Neural cell (in vitro differentiated cells): ENCODE data around the gene NRG2. TPM values are rescaled to one million over a fixed set of nuclear protein-coding genes. Genes with fewer than 3 reads are reported as not detected.

Experiments used
- H2AFZ ChIP-seq: fragments of 200-600, 300-800 bp; sonication (generic), shearing (Covaris generic); 2 replicates; pipeline ENCODE4 v1.6.0; 2014; ENCODE audit warnings: low read depth, mild to moderate bottlenecking, antibody characterized with exemption, low read length, moderate library complexity
- H3F3A ChIP-seq: fragments of 200-600 bp; shearing (Covaris generic); 2 replicates; pipeline ENCODE4 v1.6.1; 2016; ENCODE audit warnings: mild to moderate bottlenecking, moderate library complexity, mixed read lengths, antibody characterized with exemption, low read length; ENCODE audit not compliant: insufficient read depth, poor library complexity, severe bottlenecking
- H3K27ac ChIP-seq: fragments of 200-600, 300-800 bp; sonication (generic), shearing (Covaris generic); 2 replicates; pipeline ENCODE4 v1.5.1; 2014; ENCODE audit warnings: mild to moderate bottlenecking, low read length, moderate library complexity
- H3K27me3 ChIP-seq: fragments of 300-800, 200-600 bp; sonication (generic), shearing (Covaris generic); 2 replicates; pipeline ENCODE4 v1.6.0; 2014; ENCODE audit warnings: mild to moderate bottlenecking, low read depth, low read length, moderate library complexity; ENCODE audit not compliant: insufficient read depth
- H3K36me3 ChIP-seq: fragments of 300-800, 200-600 bp; sonication (generic), shearing (Covaris generic); 2 replicates; pipeline ENCODE4 v1.5.1; 2014; ENCODE audit warnings: mild to moderate bottlenecking, antibody characterized with exemption, low read length, moderate library complexity; ENCODE audit not compliant: insufficient read depth
- H3K4me2 ChIP-seq: fragments of 300-800, 200-600 bp; sonication (generic), shearing (Covaris generic); 2 replicates; pipeline ENCODE4 v1.6.0; 2014; ENCODE audit warnings: mild to moderate bottlenecking, low read length
- H3K4me3 ChIP-seq: fragments of 300-800, 200-600 bp; sonication (generic), shearing (Covaris generic); 2 replicates; pipeline ENCODE4 v1.5.1; 2014; ENCODE audit warnings: mild to moderate bottlenecking, low read length, moderate library complexity
- H3K79me2 ChIP-seq: fragments of 200-600 bp; shearing (Covaris generic); replicated peaks from 2 replicates; pipeline ENCODE4 v1.6.0; 2014; ENCODE audit warnings: mild to moderate bottlenecking, low read length, moderate library complexity; ENCODE audit not compliant: insufficient read depth
- H3K9ac ChIP-seq: fragments of 300-800, 200-600 bp; sonication (generic), shearing (Covaris generic); 2 replicates; pipeline ENCODE4 v1.6.1; 2016; ENCODE audit warnings: mild to moderate bottlenecking, low read length, mixed read lengths
- H3K9me2 ChIP-seq: fragments of 200-600 bp; shearing (Covaris generic); 2 replicates; pipeline ENCODE4 v1.6.1; 2016; ENCODE audit warnings: mild to moderate bottlenecking, low read length, mixed read lengths; ENCODE audit not compliant: insufficient read depth
- H3K9me3 ChIP-seq: fragments of 200-600, 300-800 bp; sonication (generic), shearing (Covaris generic); 2 replicates; pipeline ENCODE4 v1.6.1; 2016; ENCODE audit warnings: mild to moderate bottlenecking, mixed run types, low read length, moderate library complexity, mixed read lengths
- H4K20me1 ChIP-seq: fragments of 200-600 bp; shearing (Covaris generic); 2 replicates; pipeline ENCODE4 v1.6.1; 2016; ENCODE audit warnings: mild to moderate bottlenecking, mixed run types; ENCODE audit not compliant: insufficient read depth
- EP300 ChIP-seq: fragments of 450-650 bp; conservative IDR thresholded peaks from 2 replicates; pipeline ENCODE4 v1.6.1; 2014; ENCODE audit warnings: antibody characterized with exemption, mild to moderate bottlenecking, moderate library complexity; ENCODE audit not compliant: poor library complexity, severe bottlenecking
- EZH2 ChIP-seq: fragments of 200-600, 300-800 bp; shearing (Covaris generic), sonication (generic); IDR thresholded peaks from 2 replicates; pipeline ENCODE4 v1.6.1; 2014; ENCODE audit warnings: antibody characterized with exemption, low read length, borderline replicate concordance, mild to moderate bottlenecking; ENCODE audit not compliant: insufficient read depth, poor library complexity, severe bottlenecking
- MXI1 ChIP-seq: fragments of 450-650 bp; conservative IDR thresholded peaks from 2 replicates; pipeline ENCODE4 v1.6.1; 2014; ENCODE audit warnings: antibody characterized with exemption, mild to moderate bottlenecking; ENCODE audit not compliant: poor library complexity, severe bottlenecking
- POLR2AphosphoS5 ChIP-seq: IDR thresholded peaks from 2 replicates; pipeline ENCODE4 v1.6.1; 2012
- RAD21 ChIP-seq: fragments of 450-650 bp; conservative IDR thresholded peaks from 2 replicates; pipeline ENCODE4 v1.6.1; 2014; ENCODE audit warnings: antibody characterized with exemption, mild to moderate bottlenecking, moderate library complexity
- SMC3 ChIP-seq: fragments of 450-650 bp; conservative IDR thresholded peaks from 2 replicates; pipeline ENCODE4 v1.6.1; 2014; ENCODE audit warnings: antibody characterized with exemption, mild to moderate bottlenecking, moderate library complexity; ENCODE audit not compliant: poor library complexity
- TAF1 ChIP-seq: IDR thresholded peaks from 2 replicates; pipeline ENCODE4 v1.6.1; 2012; ENCODE audit warnings: low read depth
- polyA plus RNA-seq: library from polyadenylated mRNA; depleted of rRNA; stranded (reverse); fragments of >200 nt; gene quantifications from 2 replicates; pipeline ENCODE4 v1.2.3, GENCODE V29; 2014
- TF ChIP-seq, protein P1 (sequence below): IDR thresholded peaks from 2 replicates; pipeline ENCODE4 v1.6.1; 2012; ENCODE audit warnings: borderline replicate concordance
- TF ChIP-seq, protein P2 (sequence below): fragments of 450-650 bp; IDR thresholded peaks from 2 replicates; pipeline ENCODE4 v1.5.1; 2014; ENCODE audit warnings: antibody characterized with exemption, mild to moderate bottlenecking, moderate library complexity; ENCODE audit not compliant: poor library complexity, severe bottlenecking

NRG2 gene
- polyA plus RNA-seq, 1 donor from 2014 or later, result 5.4 TPM

DNA sequence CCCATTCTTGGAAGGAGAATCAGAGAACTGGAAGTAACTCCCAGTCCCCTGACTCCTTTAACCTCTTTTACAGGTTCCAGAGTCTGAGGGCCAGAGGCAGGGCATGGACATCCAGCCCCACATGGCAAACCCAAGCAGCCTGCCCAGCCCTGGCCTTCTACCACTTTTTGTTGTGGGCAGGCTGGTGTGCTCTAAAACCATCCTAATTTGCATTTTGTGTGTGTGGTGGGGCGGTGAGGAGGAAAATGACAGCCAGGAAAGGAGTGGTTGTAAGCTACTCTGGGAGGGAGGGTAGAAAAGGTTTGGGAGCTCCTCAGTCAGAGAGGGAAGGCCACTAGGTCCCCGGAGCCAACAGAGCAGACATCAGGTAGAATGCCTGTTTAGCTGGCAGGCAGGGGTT lies 156.9 kb downstream of the NRG2 start:
- Histone ChIP-seq H3K9ac (no peak overlapping the region), H3K36me3 (no peaks in the 10 kb centered on the region), H3K79me2 (no peaks in the 10 kb centered on the region), H4K20me1 (no peaks in the 10 kb centered on the region), H3F3A (no peaks in the 10 kb centered on the region), H3K4me2 (no peak overlapping the region), H2AFZ (no peak overlapping the region), H3K9me2 (no peaks in the 10 kb centered on the region), H3K9me3 (no peaks in the 10 kb centered on the region), H3K27ac (no peak overlapping the region), H3K27me3 (no peaks in the 10 kb centered on the region), H3K4me3 (no peak overlapping the region)
- TF ChIP-seq EZH2 (no peak), SMC3 (no peak), TAF1 (no peak), RAD21 (no peak), EP300 (no peak), MXI1 (no peak), POLR2AphosphoS5 (no peak)
- TF ChIP-seq, protein P1, sequence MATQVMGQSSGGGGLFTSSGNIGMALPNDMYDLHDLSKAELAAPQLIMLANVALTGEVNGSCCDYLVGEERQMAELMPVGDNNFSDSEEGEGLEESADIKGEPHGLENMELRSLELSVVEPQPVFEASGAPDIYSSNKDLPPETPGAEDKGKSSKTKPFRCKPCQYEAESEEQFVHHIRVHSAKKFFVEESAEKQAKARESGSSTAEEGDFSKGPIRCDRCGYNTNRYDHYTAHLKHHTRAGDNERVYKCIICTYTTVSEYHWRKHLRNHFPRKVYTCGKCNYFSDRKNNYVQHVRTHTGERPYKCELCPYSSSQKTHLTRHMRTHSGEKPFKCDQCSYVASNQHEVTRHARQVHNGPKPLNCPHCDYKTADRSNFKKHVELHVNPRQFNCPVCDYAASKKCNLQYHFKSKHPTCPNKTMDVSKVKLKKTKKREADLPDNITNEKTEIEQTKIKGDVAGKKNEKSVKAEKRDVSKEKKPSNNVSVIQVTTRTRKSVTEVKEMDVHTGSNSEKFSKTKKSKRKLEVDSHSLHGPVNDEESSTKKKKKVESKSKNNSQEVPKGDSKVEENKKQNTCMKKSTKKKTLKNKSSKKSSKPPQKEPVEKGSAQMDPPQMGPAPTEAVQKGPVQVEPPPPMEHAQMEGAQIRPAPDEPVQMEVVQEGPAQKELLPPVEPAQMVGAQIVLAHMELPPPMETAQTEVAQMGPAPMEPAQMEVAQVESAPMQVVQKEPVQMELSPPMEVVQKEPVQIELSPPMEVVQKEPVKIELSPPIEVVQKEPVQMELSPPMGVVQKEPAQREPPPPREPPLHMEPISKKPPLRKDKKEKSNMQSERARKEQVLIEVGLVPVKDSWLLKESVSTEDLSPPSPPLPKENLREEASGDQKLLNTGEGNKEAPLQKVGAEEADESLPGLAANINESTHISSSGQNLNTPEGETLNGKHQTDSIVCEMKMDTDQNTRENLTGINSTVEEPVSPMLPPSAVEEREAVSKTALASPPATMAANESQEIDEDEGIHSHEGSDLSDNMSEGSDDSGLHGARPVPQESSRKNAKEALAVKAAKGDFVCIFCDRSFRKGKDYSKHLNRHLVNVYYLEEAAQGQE, result no peak
- TF ChIP-seq, protein P2, sequence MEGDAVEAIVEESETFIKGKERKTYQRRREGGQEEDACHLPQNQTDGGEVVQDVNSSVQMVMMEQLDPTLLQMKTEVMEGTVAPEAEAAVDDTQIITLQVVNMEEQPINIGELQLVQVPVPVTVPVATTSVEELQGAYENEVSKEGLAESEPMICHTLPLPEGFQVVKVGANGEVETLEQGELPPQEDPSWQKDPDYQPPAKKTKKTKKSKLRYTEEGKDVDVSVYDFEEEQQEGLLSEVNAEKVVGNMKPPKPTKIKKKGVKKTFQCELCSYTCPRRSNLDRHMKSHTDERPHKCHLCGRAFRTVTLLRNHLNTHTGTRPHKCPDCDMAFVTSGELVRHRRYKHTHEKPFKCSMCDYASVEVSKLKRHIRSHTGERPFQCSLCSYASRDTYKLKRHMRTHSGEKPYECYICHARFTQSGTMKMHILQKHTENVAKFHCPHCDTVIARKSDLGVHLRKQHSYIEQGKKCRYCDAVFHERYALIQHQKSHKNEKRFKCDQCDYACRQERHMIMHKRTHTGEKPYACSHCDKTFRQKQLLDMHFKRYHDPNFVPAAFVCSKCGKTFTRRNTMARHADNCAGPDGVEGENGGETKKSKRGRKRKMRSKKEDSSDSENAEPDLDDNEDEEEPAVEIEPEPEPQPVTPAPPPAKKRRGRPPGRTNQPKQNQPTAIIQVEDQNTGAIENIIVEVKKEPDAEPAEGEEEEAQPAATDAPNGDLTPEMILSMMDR, result no peak

DNA sequence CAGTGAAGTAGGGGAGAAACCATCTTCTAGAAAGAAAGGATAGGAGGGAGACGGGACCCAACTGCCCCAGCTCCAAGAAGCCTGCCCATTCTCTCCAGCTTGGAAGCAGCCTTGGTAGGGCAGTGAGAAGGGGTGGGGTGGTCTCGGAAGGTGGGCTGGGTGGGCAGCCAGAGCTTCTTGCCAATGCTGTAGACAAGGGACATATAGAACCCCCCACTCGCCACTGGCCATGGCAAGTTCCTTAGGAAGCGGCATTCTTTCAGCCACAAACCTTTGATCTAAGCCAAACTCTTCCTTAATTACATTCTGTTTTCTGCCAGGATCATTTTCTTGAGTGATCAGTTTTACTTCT lies 157.3 kb downstream of the NRG2 start:
- Histone ChIP-seq H3K36me3 (no peaks in the 10 kb centered on the region), H3K79me2 (no peaks in the 10 kb centered on the region), H3K9me3 (no peaks in the 10 kb centered on the region), H3K4me3 (no peak overlapping the region), H4K20me1 (no peaks in the 10 kb centered on the region), H3F3A (no peaks in the 10 kb centered on the region), H2AFZ (no peak overlapping the region), H3K9ac (no peak overlapping the region), H3K27me3 (no peaks in the 10 kb centered on the region), H3K9me2 (no peaks in the 10 kb centered on the region), H3K4me2 (no peak overlapping the region), H3K27ac (no peak overlapping the region)
- TF ChIP-seq, protein P2, result no peak
- TF ChIP-seq EP300, result no peak
- TF ChIP-seq RAD21, result no peak
- TF ChIP-seq POLR2AphosphoS5, result no peak
- TF ChIP-seq MXI1, result no peak
- TF ChIP-seq, protein P1, result no peak
- no peak for TF ChIP-seq TAF1
- TF ChIP-seq SMC3, result no peak
- no peak for TF ChIP-seq EZH2
